Tibial nerve (tissue), 4 donors: ENCODE results near the gene TXN2. TPM values are rescaled to one million over a fixed set of nuclear protein-coding genes. Genes with fewer than 3 reads are reported as not detected.
A peak's percentile ranks its signal among the peaks of the same experiment; 100 is the strongest.

Experiments used
- DNase-seq, 2 donors: peaks; one replicate each; pipeline ENCODE4 v3.0.0-alpha.2; 2019; ENCODE audit warnings: low spot score in 2 of 2
- H3K27ac ChIP-seq, 4 donors: fragments of 200-600 bp; sonication (generic) in 3 of 4; one replicate each; pipeline ENCODE4 v1.5.1; 2017 to 2019; ENCODE audit warnings: mild to moderate bottlenecking in 1 of 4
- H3K27me3 ChIP-seq, 2 donors: fragments of 200-600 bp; sonication (generic) in 1 of 2; one replicate each; pipeline versions ENCODE4 v1.5.1 to v1.6.0; 2017 to 2019
- H3K36me3 ChIP-seq, 3 donors: fragments of 200-600 bp; sonication (generic); one replicate each; pipeline ENCODE4 v1.5.1; 2018 to 2019
- H3K4me1 ChIP-seq, 4 donors: fragments of 200-600 bp; sonication (generic) in 3 of 4; one replicate each; pipeline ENCODE4 v1.5.1; 2017 to 2019
- H3K4me3 ChIP-seq, 4 donors: fragments of 200-600 bp; sonication (generic) in 3 of 4; one replicate each; pipeline ENCODE4 v1.5.1; 2017 to 2019; ENCODE audit warnings: mild to moderate bottlenecking in 1 of 4, moderate library complexity in 1 of 4
- H3K9me3 ChIP-seq, 4 donors: fragments of 200-600 bp; sonication (generic) in 3 of 4; one replicate each; pipeline ENCODE4 v1.5.1; 2017 to 2019
- EP300 ChIP-seq, 2 donors: sonication (generic); formaldehyde crosslinking; IDR thresholded peaks; one replicate each; pipeline ENCODE4 v1.6.1; 2017; ENCODE audit warnings: antibody characterized with exemption in 2 of 2, mild to moderate bottlenecking in 1 of 2
- POLR2A ChIP-seq, 2 donors: fragments of 450-650 bp; IDR thresholded peaks; one replicate each; pipeline ENCODE4 v1.6.1; 2017; ENCODE audit warnings: antibody characterized with exemption in 2 of 2, mild to moderate bottlenecking in 2 of 2, moderate library complexity in 2 of 2
- WGBS, 2 donors: methylation state at CpG; one replicate each; pipeline ENCODE4 v1.1.5; 2018; 5-methylcytosine and 5-hydroxymethylcytosine counted together
- total RNA-seq, 4 donors: library from RNA; depleted of rRNA; stranded (reverse); fragments of >200 nt; gene quantifications; one replicate each; pipeline ENCODE4 v1.1.0, GENCODE V29; 2016
- TF ChIP-seq, protein P1 (sequence below), 5 experiments: fragments of 200-600 bp in 3 of 5; fragments of 450-650 bp in 2 of 5; sonication (generic) in 3 of 5; IDR thresholded peaks; one replicate each; pipeline ENCODE4 v1.5.1; 2016 to 2019; ENCODE audit warnings: antibody characterized with exemption in 5 of 5, mild to moderate bottlenecking in 3 of 5, moderate library complexity in 2 of 5

Gene TXN2
- total RNA-seq, 4 donors from 2014 or later, result 50.4 to 83.5 (median 68.0) TPM

DNA sequence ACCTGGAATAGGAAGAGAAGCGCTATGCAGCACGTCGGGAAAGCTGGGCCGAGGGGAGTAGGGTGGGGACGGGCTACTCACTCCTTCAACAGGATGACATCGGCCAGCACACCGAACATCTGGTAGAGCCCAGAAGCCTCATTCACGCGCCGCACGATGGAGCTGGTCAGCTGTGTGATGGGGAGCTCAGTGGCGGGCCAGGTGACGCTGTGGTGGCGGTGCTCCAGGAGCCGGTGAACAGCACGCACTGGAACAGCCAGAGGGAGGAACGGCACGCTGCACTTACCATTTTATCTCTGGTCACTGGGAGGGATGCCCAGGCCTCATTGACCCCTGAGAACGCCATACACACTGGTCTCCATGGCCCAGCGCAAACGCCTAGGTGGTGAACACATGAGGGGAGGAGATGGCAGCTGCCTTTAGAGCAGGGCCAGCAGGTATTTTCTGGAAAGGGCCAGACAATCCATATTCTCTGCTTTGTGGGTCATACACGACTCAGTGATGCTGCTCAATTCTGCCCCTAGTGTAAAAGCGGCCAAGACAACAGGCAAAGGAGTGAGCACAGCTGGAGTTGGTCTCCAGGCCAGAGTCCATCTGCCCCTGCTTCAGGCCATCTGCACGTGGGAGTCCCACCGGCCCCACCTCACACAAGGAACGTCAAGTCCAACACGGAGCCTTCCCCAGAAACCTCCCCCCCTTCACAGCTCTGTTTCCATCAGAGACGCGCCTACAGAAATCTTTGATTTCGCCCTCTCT is 16.6 kb upstream of the TXN2 start:
- Histone ChIP-seq H3K4me1 (no peaks in the 10 kb centered on the region), H3K27me3 (no peaks in the 10 kb centered on the region), H3K27ac (no peak overlapping the region), H3K9me3 (no peaks in the 10 kb centered on the region), H3K4me3 (no peak overlapping the region), H3K36me3 (peaks cover 0 to 99% (median 0%) of the 10 kb centered on the region in 3 donors)
- 88 to 90% methylated on average over 30 of the region's 30 CpGs for WGBS, 2 donors
- TF ChIP-seq POLR2A (IDR thresholded peaks at IDR 0.05) (no peak), EP300 (IDR thresholded peaks at IDR 0.05) (no peak)
- TF ChIP-seq, protein P1, sequence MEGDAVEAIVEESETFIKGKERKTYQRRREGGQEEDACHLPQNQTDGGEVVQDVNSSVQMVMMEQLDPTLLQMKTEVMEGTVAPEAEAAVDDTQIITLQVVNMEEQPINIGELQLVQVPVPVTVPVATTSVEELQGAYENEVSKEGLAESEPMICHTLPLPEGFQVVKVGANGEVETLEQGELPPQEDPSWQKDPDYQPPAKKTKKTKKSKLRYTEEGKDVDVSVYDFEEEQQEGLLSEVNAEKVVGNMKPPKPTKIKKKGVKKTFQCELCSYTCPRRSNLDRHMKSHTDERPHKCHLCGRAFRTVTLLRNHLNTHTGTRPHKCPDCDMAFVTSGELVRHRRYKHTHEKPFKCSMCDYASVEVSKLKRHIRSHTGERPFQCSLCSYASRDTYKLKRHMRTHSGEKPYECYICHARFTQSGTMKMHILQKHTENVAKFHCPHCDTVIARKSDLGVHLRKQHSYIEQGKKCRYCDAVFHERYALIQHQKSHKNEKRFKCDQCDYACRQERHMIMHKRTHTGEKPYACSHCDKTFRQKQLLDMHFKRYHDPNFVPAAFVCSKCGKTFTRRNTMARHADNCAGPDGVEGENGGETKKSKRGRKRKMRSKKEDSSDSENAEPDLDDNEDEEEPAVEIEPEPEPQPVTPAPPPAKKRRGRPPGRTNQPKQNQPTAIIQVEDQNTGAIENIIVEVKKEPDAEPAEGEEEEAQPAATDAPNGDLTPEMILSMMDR (IDR thresholded peaks at IDR 0.05), result no peak
- no peak for DNase-seq

DNA sequence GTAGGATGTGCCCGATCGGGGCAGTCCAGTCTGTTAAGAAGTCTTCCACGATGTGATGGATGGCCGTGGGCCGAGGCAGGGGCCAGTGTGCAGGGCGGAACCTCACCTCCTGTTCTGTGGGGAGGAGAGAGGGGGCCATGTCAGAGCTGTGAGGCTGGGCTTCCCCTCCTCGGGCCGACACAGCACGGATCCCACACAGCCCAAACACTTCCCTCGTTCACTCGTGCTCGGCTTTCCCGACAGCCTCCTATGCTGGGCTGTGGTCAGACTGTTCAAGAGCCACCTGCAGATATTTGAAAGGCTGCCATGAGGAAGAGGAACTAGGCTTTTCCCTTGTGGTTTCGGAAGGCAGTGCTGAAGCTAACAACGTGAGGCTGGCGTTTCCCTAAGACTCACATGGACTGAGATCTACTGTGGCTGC is 12.3 kb upstream of the TXN2 start:
- no peaks in the 10 kb centered on the region for H3K9me3 ChIP-seq
- WGBS, 2 donors, result 62 to 75% methylated on average over 16 of the region's 16 CpGs
- no peak overlapping the region for H3K4me3 ChIP-seq
- no peak overlapping the region for H3K27ac ChIP-seq
- H3K27me3 ChIP-seq, result no peaks in the 10 kb centered on the region
- peaks cover 0 to 100% (median 0%) of the 10 kb centered on the region in 3 donors for H3K36me3 ChIP-seq
- TF ChIP-seq EP300 (IDR thresholded peaks at IDR 0.05) (peak in 1 of 2 donors; percentile 79), POLR2A (IDR thresholded peaks at IDR 0.05) (no peak)
- H3K4me1 ChIP-seq, result no peaks in the 10 kb centered on the region
- peak in 1 of 2 donors; percentile 42 for DNase-seq

DNA sequence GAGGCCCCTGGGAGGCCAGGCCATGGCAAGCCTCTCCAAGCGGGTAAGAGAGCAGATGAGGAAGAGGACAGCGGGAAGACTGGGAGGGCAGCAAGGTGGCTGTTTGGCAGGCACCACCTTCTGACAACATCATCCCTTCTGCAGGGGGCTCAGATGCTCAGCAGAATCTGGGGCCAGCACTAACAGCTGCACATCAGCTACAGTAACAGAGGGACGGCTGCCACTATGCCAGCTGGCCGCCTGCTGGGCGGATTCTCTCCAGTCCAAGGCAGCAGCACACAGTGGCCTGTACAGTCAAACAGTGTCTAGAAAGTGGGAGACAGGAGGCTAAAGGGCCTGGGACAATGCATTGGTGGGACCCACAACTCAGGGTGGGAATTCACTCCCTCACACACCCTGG is 10.7 kb upstream of the TXN2 start:
- Histone ChIP-seq H3K36me3 (peaks cover 0 to 97% (median 0%) of the 10 kb centered on the region in 3 donors), H3K4me1 (no peaks in the 10 kb centered on the region), H3K27ac (no peak overlapping the region), H3K27me3 (no peaks in the 10 kb centered on the region), H3K9me3 (no peaks in the 10 kb centered on the region), H3K4me3 (no peak overlapping the region)
- WGBS, 2 donors, result 87 to 93% methylated on average over 5 of the region's 5 CpGs
- no peak for TF ChIP-seq POLR2A (IDR thresholded peaks at IDR 0.05)
- TF ChIP-seq, protein P1 (IDR thresholded peaks at IDR 0.05), result no peak
- no peak for TF ChIP-seq EP300 (IDR thresholded peaks at IDR 0.05)
- DNase-seq, result no peak

DNA sequence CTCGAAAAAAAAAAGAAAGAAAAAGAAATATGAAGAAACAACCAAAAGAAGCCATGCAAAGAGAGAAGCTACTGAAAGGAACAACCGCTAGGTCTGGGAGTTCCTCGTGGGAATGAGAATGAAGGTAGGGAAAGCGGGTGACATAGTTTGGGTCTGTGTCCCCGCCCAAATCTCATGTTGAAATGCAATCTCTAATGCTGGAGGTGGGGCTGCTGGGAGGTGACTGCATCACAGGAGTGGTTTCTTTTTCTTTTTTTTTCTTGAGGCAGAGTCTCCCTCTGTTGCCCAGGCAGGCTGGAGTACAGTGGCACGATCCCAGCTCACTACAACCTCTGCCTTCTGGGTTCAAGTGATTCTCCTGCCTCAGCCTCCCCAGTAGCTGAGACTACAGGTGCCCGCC is 9.7 kb upstream of the TXN2 start:
- TF ChIP-seq POLR2A (IDR thresholded peaks at IDR 0.05) (no peak), EP300 (IDR thresholded peaks at IDR 0.05) (no peak)
- TF ChIP-seq, protein P1 (IDR thresholded peaks at IDR 0.05), result no peak
- H3K36me3 ChIP-seq, result peaks cover 0 to 92% (median 0%) of the 10 kb centered on the region in 3 donors
- H3K9me3 ChIP-seq, result no peaks in the 10 kb centered on the region
- no peaks in the 10 kb centered on the region for H3K4me1 ChIP-seq
- no peak overlapping the region for H3K4me3 ChIP-seq
- no peaks in the 10 kb centered on the region for H3K27me3 ChIP-seq
- no peak overlapping the region for H3K27ac ChIP-seq
- 94 to 96% methylated on average over 7 of the region's 7 CpGs for WGBS, 2 donors
- no peak for DNase-seq

DNA sequence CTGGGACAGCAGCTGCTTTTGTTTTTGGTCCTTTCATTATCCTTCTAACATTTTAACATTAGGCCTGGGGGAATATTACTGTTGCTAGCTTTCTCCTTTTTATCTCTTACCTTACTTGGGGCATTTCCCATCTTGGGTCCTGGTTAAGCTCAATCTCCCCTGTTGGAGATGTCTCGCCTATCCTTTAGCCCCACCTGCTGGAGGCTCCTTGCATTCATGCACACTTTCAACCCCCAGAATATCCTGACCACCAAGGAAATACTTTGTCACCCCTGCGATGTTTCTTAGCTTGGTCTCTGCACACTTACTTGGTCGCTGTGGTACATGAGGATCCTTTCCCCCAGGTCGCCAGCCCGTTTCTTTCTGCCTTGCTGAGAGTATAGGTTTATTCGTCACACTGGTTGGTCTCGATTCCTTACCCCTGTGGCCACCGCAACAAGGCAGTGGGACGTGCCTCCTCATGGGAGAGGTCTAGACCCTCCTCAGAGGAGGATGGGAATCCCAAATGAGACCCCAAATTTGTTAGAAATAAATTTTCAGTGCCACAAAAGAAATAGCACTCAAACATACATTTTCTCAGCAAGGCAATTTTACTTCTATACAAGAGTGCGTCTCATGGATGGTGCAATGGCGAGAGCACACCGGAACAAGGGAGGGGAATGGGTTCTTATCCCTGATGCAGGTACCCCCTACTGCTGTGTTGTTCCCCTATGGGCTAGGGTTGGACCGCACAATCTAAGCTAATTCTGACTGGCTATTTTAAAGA is 5.4 kb upstream of the TXN2 start:
- peaks cover 0 to 6% (median 4%) of the 10 kb centered on the region in 4 donors for H3K4me1 ChIP-seq
- TF ChIP-seq POLR2A (IDR thresholded peaks at IDR 0.05), result no peak
- TF ChIP-seq, protein P1 (IDR thresholded peaks at IDR 0.05), result peak; percentile 30 to 55 (median 37)
- H3K4me3 ChIP-seq, result no peak overlapping the region
- 90 to 91% methylated on average over 13 of the region's 13 CpGs for WGBS, 2 donors
- no peaks in the 10 kb centered on the region for H3K27me3 ChIP-seq
- DNase-seq, result peak in 1 of 2 donors; percentile 49
- no peaks in the 10 kb centered on the region for H3K9me3 ChIP-seq
- no peak overlapping the region for H3K27ac ChIP-seq
- H3K36me3 ChIP-seq, result peaks cover 0 to 49% (median 0%) of the 10 kb centered on the region in 3 donors
